ENCODE data around the gene MC1R.
"Not testable (repeated sequence)": the region's sequence is repeated elsewhere in the genome, so short reads cannot be mapped to it uniquely, and the experiment has no call there.

Gene MC1R

GRCh38 chr16:89915303-89916232 is 3.1 kb upstream of the MC1R start:
- no peak for DNase-seq

GRCh38 chr16:89917773-89918452 is 749 bp upstream of the MC1R start:
- DNase-seq: peak; percentile 94

- DNase-seq: no peak
These were observed 1.1 kb downstream of the MC1R start for GRCh38 chr16:89919535-89920406.

- DNase-seq: peak; percentile 39
These were observed 2.1 kb downstream of the MC1R start for GRCh38 chr16:89920723-89921122.

GRCh38 chr16:89921131-89921701 is 2.6 kb downstream of the MC1R start:
- DNase-seq: no peak

- DNase-seq: peak; percentile 86
These were observed 3.2 kb downstream of the MC1R start for GRCh38 chr16:89921702-89922476.

GRCh38 chr16:89922477-89922883 is 3.8 kb downstream of the MC1R start:
- DNase-seq: peak; percentile 74

- DNase-seq: peak; percentile 81
These were observed 4.4 kb downstream of the MC1R start, which contains the start of gene TUBB3 for GRCh38 chr16:89922884-89923639. TUBB3 (plus strand) TSS chr16:89923342; CDS start chr16:89923402, 60 bp downstream.

- no peak for DNase-seq
These were observed 5.1 kb downstream of the MC1R start for GRCh38 chr16:89923640-89924296.

- DNase-seq: peak; percentile 64
These were observed 5.7 kb downstream of the MC1R start for GRCh38 chr16:89924297-89924924.

GRCh38 chr16:89924925-89925307 is 6.3 kb downstream of the MC1R start:
- no peak for DNase-seq

GRCh38 chr16:89925596-89926079 is 7.0 kb downstream of the MC1R start:
- no peak for DNase-seq

- DNase-seq: no peak
These were observed 12.7 kb downstream of the MC1R start for GRCh38 chr16:89931305-89931896.

GRCh38 chr16:89931964-89932363 is 13.3 kb downstream of the MC1R start:
- no peak for DNase-seq

- not testable (repeated sequence) for DNase-seq
These were observed 15.4 kb downstream of the MC1R start for GRCh38 chr16:89934019-89934418.

- no peak for DNase-seq
These were observed 16.2 kb downstream of the MC1R start for GRCh38 chr16:89934611-89935553.

- DNase-seq: not testable (repeated sequence)
These were observed 17.0 kb downstream of the MC1R start for GRCh38 chr16:89935620-89936019.

- DNase-seq: no peak
These were observed 17.4 kb downstream of the MC1R start for GRCh38 chr16:89936034-89936433.

Data from activated CD4-positive, alpha-beta T cell treated with anti-CD3 and anti-CD28 coated beads, Interleukin-10, Interleukin-2, amounts not matched to agents 100 ng/mL and 50 ng/mL, durations not matched to agents 16 hours and 8 hours (primary cell).